Effector CD8-positive, alpha-beta T cell (primary cell): ENCODE results near the gene MTCH2.
A peak's percentile ranks its signal among the peaks of the same experiment; 100 is the strongest.

Experiments used
- DNase-seq: peaks from one replicate; lab custom pipeline; 2025; lab: John Stamatoyannopoulos, UW

Gene MTCH2

DNA sequence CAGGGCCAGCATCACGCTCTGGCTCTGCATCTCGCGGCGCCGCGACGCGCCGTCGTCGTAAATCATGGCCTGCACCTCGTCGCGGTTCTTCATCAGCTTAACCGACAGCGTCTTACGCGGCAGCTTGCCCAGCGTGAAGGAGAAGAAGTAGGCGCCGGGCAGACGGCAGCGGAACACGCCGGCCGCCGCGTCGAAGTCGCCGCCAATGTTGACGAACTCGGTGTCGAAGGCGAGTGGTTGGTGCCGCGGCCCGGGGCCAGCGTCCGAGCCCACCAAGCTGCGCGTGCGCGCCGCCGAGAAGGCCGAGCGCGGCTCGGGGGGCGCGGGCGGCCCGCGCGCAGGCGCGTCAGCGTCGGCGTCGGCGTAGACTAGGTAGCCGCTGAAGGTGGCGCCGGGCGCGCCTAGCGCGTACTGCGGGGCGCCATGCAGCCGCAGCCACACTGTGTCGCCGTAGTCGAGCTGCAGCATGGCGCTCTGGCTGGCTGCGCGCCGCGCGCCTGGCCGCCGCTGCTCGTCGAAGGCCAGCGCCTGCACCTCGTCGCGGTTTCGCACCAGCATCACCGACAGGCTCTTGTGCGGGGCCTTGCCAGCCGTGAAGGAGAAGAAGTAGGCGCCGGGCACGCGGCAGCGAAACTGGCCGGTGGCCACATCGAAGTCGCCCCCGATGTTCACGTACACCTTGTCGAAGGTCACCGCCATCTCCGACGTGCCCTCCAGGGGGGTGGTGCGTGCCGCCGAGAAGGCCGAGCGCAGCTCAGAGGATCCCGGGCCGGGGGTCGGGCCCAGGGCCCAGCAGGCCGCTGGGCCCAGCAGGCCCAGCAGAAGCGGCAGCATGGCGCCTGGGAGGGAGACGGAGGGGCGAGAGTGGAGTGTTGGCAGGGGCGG is 52.1 kb downstream of the MTCH2 start:
- no peak for DNase-seq

DNA sequence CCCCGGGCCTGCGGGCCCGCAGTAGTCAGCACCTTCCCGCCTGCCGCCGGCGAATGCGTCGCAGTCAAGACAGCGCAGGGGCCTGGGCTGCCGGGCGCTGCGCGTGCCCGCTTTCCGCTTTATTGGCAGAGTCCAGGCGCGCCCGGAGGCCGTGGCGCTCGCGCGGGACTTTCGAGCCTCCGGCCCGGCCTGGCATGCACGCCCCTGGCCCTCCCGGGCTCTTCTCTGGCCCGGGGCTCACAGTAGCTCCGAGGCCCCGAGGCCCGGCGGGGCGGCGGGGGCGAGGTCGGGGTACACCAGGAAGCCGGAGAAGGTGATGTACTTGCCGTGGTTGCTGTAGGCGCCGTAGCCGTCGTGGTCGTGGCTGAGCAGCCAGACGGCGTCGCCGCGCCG is 52.8 kb downstream of the MTCH2 start:
- no peak for DNase-seq

DNA sequence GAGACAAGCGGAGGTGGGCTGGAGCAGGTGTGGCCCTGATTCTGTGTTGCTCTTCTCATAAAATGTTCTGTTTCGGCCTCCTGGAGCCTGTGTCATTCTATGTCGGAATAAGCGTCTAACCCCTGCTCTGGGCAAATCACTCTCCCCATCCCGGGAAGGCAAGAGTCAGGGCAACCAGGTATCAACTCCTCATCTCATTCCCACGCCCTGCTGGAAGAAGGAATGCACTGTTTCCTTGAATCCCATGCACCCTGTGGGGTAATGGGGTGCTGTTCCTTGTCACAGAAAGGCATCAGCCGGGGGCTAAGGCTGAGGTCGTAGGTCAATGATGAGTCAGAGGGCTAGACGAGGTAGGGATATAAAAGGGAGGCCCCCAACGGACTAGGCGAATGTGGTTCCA is 53.2 kb downstream of the MTCH2 start:
- DNase-seq = no peak

DNA sequence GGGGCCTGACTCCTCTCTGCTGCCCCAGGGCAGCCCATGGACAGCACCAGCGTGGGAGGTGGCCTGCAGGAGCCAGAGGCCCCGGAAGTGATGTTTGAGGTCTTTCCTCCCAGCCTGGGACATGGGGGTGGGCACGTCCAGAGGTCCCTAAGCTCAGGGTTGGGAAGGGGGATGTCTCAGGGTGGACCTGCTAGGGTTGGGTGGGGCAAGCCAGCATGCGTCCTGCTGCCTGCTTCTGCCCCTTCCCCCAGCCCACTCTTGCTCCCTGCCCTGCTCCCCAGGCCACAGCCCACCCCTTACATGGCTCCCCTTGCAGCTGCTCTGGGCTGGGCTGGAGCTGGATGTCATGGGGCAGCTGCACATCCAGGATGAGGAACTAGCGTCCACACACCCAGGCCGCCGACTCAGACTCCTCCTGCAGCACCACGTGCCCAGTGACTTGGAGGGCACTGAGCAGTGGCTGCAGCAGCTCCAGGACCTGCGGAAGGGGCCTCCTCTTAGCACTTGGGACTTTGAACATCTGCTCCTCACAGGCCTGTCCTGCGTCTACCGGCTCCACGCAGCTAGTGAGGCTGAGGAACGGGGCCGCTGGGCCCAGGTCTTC is 54.5 kb downstream of the MTCH2 start:
- DNase-seq = no peak

DNA sequence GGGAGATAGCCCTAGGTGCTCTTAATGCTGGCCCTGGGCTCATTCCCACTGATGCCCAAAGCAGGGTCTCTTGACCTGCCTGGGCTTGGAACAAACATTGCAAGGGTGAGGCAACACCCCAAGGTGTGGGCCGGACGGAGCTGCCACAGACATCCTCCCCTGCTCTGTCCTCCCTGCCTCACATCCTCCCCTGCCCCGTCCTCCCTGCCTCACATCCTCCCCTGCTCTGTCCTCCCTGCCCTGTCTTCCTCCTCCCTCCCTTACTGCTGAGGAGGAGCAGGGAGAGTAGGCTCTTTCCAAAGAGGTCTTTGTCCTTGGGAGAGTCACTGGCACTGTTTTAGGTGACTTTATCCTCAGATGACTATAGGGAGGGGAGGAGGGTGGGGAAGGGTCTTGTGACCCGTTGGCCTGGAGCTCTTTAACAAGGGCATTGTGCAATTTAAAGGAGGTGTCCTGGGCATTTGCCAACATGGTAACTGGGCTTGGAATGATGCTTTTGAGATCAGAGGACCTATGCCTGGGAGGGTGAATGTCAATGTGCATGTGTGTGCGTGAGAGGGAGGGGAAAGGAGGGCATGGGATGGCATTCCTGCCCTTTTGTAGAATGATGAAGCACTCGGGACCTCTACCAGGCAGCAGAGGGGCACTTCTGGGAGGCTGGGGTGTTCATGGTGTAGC is 55.2 kb downstream of the MTCH2 start:
- DNase-seq = no peak

DNA sequence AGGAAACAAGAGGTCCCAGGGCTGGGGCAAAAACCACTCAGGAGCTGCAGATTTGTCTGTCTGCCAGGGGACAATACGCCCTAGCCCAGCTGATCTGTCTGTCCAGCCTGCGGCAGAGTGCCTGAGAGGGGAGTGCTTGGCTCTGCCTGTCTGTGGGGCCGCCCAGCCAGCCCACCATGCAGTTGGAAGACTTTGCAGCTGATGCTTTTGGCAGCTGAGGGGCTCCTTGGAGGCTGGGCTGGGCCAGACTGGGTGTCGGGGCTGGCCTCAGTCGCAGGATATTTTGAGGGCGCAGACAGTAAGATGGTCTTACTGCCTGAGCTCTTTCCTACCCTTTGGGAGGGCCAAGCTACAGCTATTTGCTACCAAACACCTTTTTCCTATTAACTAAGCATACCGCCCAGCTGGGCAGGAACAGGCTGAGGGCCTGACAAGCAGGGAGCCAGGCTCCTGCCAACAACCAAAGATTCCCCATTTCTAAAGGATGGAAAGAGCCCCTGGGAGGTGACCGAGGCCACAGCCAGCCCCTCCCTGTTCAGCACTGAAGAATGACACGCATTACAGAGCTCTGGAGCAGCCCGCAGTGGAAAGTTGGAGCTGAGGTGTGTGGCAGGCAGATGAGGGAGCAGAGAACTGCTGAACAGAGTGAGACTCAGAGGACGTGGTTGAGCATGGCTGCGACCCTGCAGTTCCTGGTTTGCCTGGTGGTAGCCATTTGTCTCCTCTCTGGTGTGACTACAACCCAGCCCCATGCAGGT is 56.1 kb downstream of the MTCH2 start, which contains the start of gene FAM180B:
FAM180B (plus strand) TSS at position 581 of the 758 bp plus-strand sequence; CDS start at position 672, 91 bp downstream.
- DNase-seq = no peak

DNA sequence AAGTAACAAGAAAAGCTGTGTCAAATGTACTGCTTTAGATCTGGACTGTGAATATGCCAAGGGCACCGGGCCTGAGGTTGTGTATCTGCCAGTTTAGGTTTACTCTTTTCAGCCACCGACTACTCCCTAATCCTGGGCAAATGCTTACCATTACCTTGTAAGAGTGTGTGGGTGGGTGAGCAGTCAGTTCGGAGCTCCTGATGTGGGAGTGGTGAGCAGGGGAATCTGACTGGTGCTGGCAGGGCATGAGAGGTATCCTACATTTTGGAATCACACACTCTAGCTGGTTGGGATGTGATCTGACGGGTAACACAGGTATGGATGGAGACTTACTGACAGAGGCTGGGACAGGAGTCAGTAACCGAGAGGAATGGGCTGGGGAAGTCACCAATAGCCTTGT is 58.5 kb downstream of the MTCH2 start:
- no peak for DNase-seq

DNA sequence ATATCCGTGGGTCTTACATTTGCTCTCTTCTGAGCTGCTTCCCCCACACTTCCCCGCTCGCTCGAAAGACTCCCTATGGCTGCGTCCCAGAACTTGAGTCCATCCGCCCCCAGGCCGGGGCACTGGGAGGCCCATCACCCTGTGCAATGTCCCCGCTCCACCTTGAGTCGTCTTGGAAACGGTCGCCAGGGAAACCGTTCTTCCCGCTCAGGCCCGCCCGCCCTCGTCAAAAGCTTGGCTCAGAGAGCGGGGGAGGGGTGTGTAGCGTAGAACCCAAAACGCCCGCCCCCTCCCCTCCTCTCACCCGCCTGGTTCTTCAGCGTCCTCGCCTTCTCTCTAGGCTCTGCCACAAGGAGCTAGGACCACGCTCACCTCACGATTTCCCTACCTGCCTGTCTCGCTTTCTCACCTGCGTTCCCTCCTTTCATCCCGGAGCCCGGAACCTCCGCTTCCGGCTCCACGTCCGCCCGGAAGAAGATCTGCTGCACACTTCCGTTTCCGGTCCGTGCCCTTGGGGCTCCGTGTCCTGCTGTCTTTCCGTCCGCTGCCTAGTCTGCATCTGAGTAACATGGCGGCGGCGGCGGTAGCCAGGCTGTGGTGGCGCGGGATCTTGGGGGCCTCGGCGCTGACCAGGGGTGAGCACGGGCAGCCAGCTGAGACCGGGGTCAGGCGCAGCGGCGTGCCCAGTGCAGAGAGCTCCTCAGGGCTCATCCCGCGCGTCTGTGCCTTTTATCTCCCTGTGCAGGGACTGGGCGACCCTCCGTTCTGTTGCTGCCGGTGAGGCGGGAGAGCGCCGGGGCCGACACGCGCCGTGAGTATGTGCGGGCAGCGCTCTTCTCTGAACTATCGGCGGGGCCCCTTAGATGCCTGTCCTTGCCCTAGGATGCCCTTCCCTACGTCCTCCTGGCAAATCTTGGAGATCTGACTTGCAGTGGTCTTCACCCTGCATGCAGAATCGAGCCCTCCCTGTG is 63.5 kb downstream of the MTCH2 start, which contains the start of the genes KBTBD4 and NDUFS3:
KBTBD4 (minus strand) TSS at position 447 of the 971 bp plus-strand sequence; CDS start at position 428, 19 bp downstream.
NDUFS3 (plus strand) TSS at position 551 of the 971 bp plus-strand sequence; CDS start at position 569, 18 bp downstream.
- peak; percentile 84 for DNase-seq

DNA sequence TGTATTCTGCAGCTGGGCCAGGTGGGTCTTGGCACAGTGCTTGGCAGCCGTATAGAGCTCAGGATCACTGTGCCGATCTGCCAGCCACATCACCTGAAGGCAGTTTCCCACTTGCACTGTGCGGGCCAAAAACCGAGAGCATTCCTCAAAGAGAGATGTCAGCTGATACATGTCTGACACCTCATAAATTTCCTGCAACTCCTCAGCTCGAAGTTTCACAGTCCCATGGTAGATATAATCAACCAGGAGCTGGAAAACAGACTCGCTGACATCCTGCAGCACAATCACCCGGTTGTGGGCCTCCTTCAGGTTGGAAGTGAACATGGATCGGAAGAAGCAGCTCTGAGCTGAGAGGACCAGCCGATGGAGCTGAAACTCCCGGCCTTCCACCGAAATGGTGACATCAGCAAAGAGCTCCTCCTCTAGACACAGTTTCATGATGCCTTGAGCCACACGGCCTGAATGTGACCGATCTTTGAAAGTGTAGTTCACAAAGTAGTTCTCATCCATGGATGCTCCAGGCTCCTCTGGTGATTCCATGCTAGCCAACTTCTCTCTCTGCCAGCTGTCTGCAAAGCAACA is 64.8 kb downstream of the MTCH2 start:
- no peak for DNase-seq

DNA sequence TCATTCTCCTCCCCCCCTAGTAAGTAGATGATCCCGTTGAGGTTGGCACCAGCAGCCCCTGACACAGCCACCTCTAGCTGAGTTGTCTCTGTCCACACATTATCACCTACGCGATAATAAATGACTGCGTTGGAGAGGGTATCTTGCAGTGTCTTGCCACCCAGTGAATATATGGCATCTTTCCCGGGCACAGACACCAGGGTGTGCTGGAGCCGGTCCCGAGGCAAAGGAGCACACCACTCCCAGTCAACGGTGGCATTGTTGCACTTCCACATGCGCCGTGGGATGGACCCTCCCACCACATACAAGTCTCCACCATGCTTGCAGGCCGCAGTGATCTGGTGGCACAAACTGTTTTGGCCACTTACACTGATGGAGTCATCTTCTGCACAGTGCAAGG is 69.0 kb downstream of the MTCH2 start:
- no peak for DNase-seq

DNA sequence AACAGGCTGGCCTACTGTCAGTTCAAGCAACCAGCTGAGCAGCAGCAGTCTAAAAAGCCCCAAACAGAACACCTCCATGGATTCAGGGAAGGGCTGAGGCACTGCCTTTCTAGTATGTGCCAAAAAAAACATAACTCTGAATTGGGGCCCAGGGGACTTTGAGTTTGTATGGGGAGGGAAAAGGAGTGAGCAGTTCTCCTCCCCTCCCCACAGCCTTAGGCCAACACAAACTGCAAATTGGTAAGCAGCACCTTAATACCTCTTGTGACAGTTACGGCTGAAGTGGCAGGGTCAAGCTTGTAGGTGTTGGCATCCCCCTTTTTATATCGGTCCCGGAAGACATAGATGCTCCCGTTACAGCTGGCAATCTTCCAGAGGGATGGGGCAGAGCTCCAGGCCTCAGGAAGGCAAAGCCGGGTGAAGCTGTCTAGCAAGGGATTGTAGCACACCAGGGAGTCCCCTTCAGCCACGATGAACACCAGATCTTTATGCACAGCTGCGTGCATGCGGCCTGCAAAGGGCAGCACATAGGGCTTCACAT is 69.6 kb downstream of the MTCH2 start:
- no peak for DNase-seq

DNA sequence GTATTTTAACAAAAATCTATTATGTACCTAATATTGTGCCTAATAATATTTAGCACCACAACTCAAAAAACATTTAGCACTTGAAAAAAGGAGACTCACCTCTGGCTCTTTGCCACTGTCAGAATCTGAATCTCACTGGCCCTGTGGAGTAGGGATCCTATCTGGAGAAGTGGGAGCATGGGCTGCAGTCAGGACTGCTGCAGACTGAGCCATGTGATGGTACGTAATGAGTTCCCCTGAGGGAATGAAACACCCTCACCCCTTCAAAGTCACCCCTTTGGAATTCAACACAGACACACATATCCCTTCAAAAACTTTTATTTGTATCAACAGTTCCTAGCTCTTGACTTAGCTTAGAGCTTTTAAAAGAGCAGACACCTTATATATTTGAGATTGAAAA is 70.5 kb downstream of the MTCH2 start:
- no peak for DNase-seq

DNA sequence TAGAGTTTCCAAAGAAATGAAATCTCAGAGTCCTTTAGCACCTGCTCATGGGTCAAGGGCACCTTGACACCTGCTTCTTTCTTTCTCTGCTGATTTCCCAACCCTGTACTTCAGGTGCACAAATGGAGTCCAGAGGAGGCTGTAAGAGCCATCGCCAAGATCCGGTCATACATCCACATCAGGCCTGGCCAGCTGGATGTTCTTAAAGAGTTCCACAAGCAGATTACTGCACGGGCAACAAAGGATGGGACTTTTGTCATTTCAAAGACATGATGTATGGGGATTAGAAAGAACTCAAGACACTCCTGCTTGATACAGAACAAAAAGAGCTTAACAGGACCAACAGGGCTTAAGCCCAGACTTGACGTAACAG is 71.0 kb downstream of the MTCH2 start:
- no peak for DNase-seq

DNA sequence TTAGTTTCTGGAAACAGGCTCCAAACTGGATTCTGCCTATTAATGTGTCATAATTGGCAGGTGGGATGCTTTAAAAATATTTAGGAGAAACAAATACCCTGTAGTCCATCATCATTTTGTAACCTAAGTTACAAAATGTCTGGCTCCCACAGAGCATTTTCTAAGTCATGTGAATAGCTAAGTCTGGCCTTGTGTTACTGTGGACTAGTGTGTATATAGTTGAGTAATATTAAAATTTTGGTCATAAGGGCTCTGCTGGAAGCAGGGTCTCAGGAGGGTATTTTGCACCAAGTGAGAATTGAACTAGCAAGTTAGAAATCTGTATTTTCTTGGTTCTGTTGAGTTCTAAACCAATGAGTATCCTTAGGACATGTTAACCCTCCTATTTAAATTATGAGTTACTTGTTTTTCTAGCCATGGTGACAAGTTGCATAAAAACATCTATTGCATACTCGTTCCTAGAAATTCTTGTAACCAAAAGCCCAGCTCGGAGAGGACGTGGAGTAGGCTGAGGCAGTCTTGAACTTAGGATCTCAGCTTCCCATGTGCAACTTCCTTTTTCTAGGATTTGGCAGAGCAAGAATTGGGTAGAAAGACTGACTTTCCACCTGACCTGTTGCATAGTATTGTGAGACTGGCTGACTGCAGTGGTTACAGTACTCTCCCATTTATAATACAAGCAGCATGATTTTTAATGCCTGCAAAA is 71.6 kb downstream of the MTCH2 start:
- no peak for DNase-seq

DNA sequence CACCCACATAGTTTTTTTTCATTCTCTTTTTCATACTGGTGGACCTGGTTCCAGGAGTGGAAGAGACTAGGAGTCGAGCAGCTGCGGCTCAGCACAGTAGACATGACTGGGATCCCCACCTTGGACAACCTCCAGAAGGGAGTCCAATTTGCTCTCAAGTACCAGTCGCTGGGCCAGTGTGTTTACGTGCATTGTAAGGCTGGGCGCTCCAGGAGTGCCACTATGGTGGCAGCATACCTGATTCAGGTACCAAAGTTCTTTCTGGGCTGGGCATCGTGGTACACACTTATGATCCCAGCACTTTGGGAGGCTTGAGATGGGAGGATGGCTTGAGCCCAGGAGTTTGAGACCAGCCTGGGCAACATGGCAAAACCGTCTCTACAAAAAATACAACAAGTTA is 72.7 kb downstream of the MTCH2 start:
- no peak for DNase-seq
